Stomach (tissue), 9 donors: Measurements from ENCODE around the gene SLC35F5. TPM values are rescaled to one million over a fixed set of nuclear protein-coding genes. Genes with fewer than 3 reads are reported as not detected.

Source experiments
- DNase-seq, 2 donors: peaks; one replicate each; pipeline versions ENCODE4 v3.0.0 to v3.0.0-alpha.2; 2013 to 2019
- H3K27ac ChIP-seq, 5 donors: fragments of 200-600 bp in 4 of 5; sonication (generic) in 4 of 5; one replicate each; pipeline ENCODE4 v1.5.1; 2013 to 2019; ENCODE audit warnings: mild to moderate bottlenecking in 1 of 5, moderate library complexity in 1 of 5
- H3K27me3 ChIP-seq, 3 donors: fragments of 200-600 bp; sonication (generic); one replicate each; pipeline ENCODE4 v1.5.1; 2017 to 2019; ENCODE audit warnings: mixed run types in 1 of 3
- H3K36me3 ChIP-seq, 4 donors: fragments of 200-600 bp; sonication (generic); 1 replicate in 3 of 4; 2 replicates in 1 of 4; pipeline ENCODE4 v1.5.1; 2016 to 2019
- H3K4me1 ChIP-seq, 4 donors: fragments of 200-600 bp; sonication (generic); one replicate each; pipeline ENCODE4 v1.5.1; 2016 to 2019
- H3K4me3 ChIP-seq, 4 donors: fragments of 200-600 bp; sonication (generic) in 3 of 4; one replicate each; pipeline ENCODE4 v1.5.1; 2016 to 2019; ENCODE audit warnings: mild to moderate bottlenecking in 1 of 4
- H3K9me3 ChIP-seq, 4 donors: fragments of 200-600 bp; sonication (generic); one replicate each; pipeline ENCODE4 v1.5.1; 2016 to 2019
- EP300 ChIP-seq: sonication (generic); formaldehyde crosslinking; IDR thresholded peaks from one replicate; pipeline ENCODE4 v1.6.1; 2017; ENCODE audit warnings: antibody characterized with exemption
- POLR2A ChIP-seq, 4 donors: fragments of 450-650 bp; IDR thresholded peaks; one replicate each; pipeline ENCODE4 v1.6.1; 2016; ENCODE audit warnings: antibody characterized with exemption in 4 of 4, control low read depth in 2 of 4, mild to moderate bottlenecking in 1 of 4, moderate library complexity in 1 of 4
- POLR2AphosphoS5 ChIP-seq, 3 donors: sonication (generic); formaldehyde crosslinking; IDR thresholded peaks; one replicate each; pipeline ENCODE4 v1.6.1; 2016; ENCODE audit warnings: antibody characterized with exemption in 3 of 3
- WGBS, 5 donors: extraction: QIAGEN DNeasy Blood & Tissue Kit in 3 of 5; methylation state at CpG; one replicate each; pipeline versions ENCODE4 v1.1.5 to v1.1.7; 2013 to 2018; 5-methylcytosine and 5-hydroxymethylcytosine counted together
- intact Hi-C: fragments of 100-400 bp; cut with DNase I; formaldehyde crosslinking; loops from one replicate; pipeline ENCODE4 v1.15.1; 2023; ENCODE audit warnings: low total_unique reads
- polyA plus RNA-seq, 3 donors: library from polyadenylated mRNA; stranded (reverse); fragments of 200-250 nt; gene quantifications; one replicate each; pipeline ENCODE4 v1.2.3, GENCODE V29; 2013
- total RNA-seq, 5 donors: library from RNA; depleted of rRNA; stranded (reverse); fragments of >200 nt; gene quantifications; one replicate each; pipeline versions ENCODE4 v1.1.0 to v1.2.3, GENCODE V29; 2014 to 2016
- TF ChIP-seq, protein P1 (sequence below), 7 experiments: fragments of 450-650 bp in 4 of 7; fragments of 200-600 bp in 3 of 7; sonication (generic) in 3 of 7; IDR thresholded peaks; one replicate each; pipeline ENCODE4 v1.5.1; 2016 to 2019; ENCODE audit warnings: antibody characterized with exemption in 7 of 7, control low read depth in 2 of 7, mild to moderate bottlenecking in 1 of 7
- donor health status: healthy with polysubstance abuse.
- donor health status: Bipolar disorder and iron deficiency.
- donor health status: healthy.

SLC35F5 gene
- total and polyA plus RNA-seq, 8 donors = 8.7 to 399 (median 94.7) TPM

- H3K36me3 ChIP-seq = no peaks in the 10 kb centered on the region
- DNase-seq = no peak
- H3K4me3 ChIP-seq = no peak overlapping the region
- no peak for TF ChIP-seq EP300
- TF ChIP-seq POLR2A (IDR thresholded peaks at IDR 0.05) = no peak
- TF ChIP-seq POLR2AphosphoS5 (IDR thresholded peaks at IDR 0.05) = no peak
- TF ChIP-seq, protein P1, sequence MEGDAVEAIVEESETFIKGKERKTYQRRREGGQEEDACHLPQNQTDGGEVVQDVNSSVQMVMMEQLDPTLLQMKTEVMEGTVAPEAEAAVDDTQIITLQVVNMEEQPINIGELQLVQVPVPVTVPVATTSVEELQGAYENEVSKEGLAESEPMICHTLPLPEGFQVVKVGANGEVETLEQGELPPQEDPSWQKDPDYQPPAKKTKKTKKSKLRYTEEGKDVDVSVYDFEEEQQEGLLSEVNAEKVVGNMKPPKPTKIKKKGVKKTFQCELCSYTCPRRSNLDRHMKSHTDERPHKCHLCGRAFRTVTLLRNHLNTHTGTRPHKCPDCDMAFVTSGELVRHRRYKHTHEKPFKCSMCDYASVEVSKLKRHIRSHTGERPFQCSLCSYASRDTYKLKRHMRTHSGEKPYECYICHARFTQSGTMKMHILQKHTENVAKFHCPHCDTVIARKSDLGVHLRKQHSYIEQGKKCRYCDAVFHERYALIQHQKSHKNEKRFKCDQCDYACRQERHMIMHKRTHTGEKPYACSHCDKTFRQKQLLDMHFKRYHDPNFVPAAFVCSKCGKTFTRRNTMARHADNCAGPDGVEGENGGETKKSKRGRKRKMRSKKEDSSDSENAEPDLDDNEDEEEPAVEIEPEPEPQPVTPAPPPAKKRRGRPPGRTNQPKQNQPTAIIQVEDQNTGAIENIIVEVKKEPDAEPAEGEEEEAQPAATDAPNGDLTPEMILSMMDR (IDR thresholded peaks at IDR 0.05) = no peak
- no peaks in the 10 kb centered on the region for H3K9me3 ChIP-seq
- 79 to 92% (median 81%) methylated on average over 3 of the region's 3 CpGs for WGBS, 5 donors
- H3K27me3 ChIP-seq = no peaks in the 10 kb centered on the region
- no peaks in the 10 kb centered on the region for H3K4me1 ChIP-seq
- intact Hi-C loops = no loop called here
- no peak overlapping the region for H3K27ac ChIP-seq
These were observed 14.5 kb upstream of the SLC35F5 start for GRCh38 chr2:113770929-113771328.

DNA sequence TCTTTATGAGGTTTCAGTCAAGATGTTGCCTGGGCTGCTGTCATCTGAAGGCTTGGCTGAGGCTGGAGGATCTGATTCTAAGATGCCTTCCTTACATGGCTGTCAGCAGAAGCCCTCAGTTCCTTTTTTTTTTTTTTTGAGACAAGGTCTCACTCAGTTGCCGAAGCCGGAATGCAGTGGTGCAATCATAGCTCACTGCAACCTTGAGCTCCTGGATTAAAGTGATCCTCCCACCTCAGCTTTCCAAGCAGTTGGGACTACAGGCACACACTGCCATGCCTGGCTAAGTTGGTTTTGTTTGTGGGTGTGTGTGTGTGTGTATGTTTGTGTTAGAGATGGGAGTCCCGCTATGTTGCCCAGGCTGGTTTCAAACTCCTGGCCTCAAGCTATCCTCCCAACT, 13.1 kb upstream of the SLC35F5 start:
- Histone ChIP-seq H3K9me3 (peaks cover 0 to 4% (median 0%) of the 10 kb centered on the region in 4 donors), H3K27me3 (no peaks in the 10 kb centered on the region), H3K36me3 (no peaks in the 10 kb centered on the region), H3K27ac (no peak overlapping the region), H3K4me1 (no peaks in the 10 kb centered on the region), H3K4me3 (no peak overlapping the region)
- no peak for DNase-seq
- intact Hi-C loops = no loop called here
- TF ChIP-seq, protein P1 (IDR thresholded peaks at IDR 0.05) = no peak
- TF ChIP-seq POLR2AphosphoS5 (IDR thresholded peaks at IDR 0.05) (no peak), POLR2A (IDR thresholded peaks at IDR 0.05) (no peak), EP300 (no peak)
- WGBS, 5 donors = 90 to 99% (median 98%) methylated on average over 3 of the region's 3 CpGs

DNA sequence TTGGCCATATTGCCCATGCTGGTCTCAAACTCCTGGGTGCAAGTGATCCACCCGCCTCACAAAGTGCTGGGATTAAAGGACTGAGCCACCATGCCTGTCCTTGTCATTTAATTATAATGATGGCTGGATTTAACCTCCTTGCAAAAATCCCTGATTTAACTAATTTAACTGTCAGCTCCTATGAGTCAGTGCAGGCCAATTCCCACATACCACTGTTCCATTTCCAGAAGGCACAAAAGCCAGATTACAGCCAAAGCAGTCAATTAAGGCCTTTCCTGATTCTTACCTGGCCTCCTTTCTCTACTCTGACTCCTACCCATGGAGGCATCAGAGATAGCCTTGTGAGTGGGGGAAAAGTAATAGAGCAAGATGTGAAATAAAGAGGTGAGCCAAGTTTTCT, 12.3 kb upstream of the SLC35F5 start:
- Histone ChIP-seq H3K27ac (no peak overlapping the region), H3K9me3 (peaks cover 0 to 5% (median 0%) of the 10 kb centered on the region in 4 donors), H3K4me1 (no peaks in the 10 kb centered on the region), H3K36me3 (no peaks in the 10 kb centered on the region), H3K27me3 (no peaks in the 10 kb centered on the region), H3K4me3 (no peak overlapping the region)
- no peak for DNase-seq
- intact Hi-C loops = no loop called here
- 90 to 100% (median 94%) methylated on average over 1 of the region's 1 CpG for WGBS, 5 donors
- TF ChIP-seq EP300 (no peak), POLR2AphosphoS5 (IDR thresholded peaks at IDR 0.05) (no peak), POLR2A (IDR thresholded peaks at IDR 0.05) (no peak)
- TF ChIP-seq, protein P1 (IDR thresholded peaks at IDR 0.05) = no peak

- Histone ChIP-seq H3K4me3 (no peak overlapping the region), H3K27me3 (no peaks in the 10 kb centered on the region), H3K4me1 (no peaks in the 10 kb centered on the region), H3K36me3 (no peaks in the 10 kb centered on the region), H3K9me3 (peaks cover 0 to 5% (median 0%) of the 10 kb centered on the region in 4 donors), H3K27ac (no peak overlapping the region)
- no peak for DNase-seq
- intact Hi-C loops = no loop called here
- TF ChIP-seq, protein P1 (IDR thresholded peaks at IDR 0.05) = no peak
- TF ChIP-seq POLR2AphosphoS5 (IDR thresholded peaks at IDR 0.05) (no peak), EP300 (no peak), POLR2A (IDR thresholded peaks at IDR 0.05) (no peak)
- WGBS, 5 donors = 87 to 96% (median 93%) methylated on average over 4 of the region's 4 CpGs
These were observed 11.5 kb upstream of the SLC35F5 start for GRCh38 chr2:113767811-113768460.
